Stimulated activated CD4-positive, alpha-beta T cell treated with anti-CD3 and anti-CD28 coated beads, Interleukin-15, amount 100 ng/mL, for 48 hours (primary cell): Measurements from ENCODE around the gene CYTH1.

ENCODE experiments used
- DNase-seq, 2 donors: peaks; one replicate each; pipeline ENCODE4 v3.0.0-alpha.2; 2020; ENCODE audit warnings: low read depth in 2 of 2

CYTH1 gene

GRCh38 chr17:78734793-78735641, 47.1 kb downstream of the CYTH1 start:
- no peak for DNase-seq

DNA sequence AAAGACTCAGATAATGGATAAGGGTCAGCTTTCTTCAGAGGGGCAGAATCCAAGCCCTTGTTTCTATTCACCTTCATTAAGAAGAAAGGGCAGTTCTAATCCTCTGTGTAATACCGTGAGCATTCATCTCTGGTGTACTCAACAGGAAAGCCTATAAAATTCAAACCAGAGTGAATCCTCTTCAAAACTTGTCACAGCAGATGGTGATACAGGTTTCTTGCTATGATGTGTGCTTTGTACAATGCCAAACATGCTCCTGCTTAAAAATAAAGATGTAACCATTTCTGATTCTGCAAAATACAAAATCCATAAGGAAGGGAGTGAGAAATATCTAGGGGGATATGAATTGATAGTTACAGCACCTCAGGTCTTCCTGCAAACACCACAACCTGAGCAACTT, 49.7 kb downstream of the CYTH1 start:
- DNase-seq: no peak

GRCh38 chr17:78731904-78732303, 50.2 kb downstream of the CYTH1 start:
- DNase-seq: no peak

- DNase-seq: no peak
Observed at GRCh38 chr17:78729641-78730040, 52.4 kb downstream of the CYTH1 start.

DNA sequence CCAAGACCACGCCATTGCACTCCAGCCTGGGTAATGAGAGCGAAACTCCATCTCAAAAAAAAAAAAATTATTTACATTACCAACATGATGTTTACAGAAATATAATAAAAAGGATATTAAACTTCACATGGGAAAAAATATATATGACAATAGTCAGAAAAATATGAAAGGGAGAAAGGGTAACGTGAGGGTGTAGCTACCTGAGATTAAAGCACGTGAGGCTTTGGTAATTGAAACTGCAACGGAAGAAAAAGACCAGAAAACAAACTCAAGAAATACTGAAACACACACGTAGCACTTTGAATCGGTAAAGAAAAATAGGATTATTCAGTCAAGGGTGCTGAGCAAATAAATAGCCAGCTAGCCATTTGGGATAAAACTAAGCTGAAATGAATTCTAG, 53.6 kb downstream of the CYTH1 start:
- no peak for DNase-seq

DNA sequence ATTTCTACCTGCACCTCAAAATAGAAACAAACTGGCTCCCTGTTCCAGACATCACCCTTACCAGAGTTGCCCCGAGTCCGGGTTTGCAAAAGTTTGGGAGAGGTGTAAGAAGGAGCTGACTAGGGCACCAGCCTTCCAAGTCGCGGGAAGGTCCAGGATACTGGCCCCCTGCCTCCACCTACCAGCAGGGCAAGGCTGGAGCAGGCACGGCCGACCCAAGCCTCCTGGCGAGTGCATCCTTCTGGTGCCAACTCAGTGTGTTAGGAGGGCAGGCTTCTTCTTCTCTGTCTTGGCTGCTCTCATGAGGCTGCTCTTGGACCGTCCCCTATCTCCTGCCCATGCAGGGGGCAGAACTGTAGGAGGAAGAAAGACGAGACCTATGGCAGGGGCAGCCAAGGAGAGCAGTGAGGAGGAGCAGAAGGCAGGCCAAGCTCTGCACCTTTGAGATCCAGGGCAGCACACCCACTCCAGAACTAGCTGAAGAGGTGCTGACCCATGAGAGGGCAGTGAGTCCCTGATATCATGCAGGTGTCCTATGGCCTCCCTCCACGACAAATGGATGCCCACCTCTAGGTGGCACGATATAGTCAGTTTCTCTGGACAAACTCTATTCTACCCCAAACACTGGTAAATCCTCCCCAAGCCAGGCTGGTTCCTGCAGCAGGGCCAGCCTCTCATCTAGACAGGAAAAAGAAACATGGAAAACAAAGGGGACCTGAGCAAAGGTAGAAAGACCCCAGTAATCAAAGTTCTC, 54.4 kb downstream of the CYTH1 start:
- no peak for DNase-seq

GRCh38 chr17:78727057-78727456, 55.0 kb downstream of the CYTH1 start:
- DNase-seq: no peak

GRCh38 chr17:78726513-78726912, 55.6 kb downstream of the CYTH1 start:
- no peak for DNase-seq

- DNase-seq: no peak
Observed at GRCh38 chr17:78725448-78726021, 56.5 kb downstream of the CYTH1 start.

DNA sequence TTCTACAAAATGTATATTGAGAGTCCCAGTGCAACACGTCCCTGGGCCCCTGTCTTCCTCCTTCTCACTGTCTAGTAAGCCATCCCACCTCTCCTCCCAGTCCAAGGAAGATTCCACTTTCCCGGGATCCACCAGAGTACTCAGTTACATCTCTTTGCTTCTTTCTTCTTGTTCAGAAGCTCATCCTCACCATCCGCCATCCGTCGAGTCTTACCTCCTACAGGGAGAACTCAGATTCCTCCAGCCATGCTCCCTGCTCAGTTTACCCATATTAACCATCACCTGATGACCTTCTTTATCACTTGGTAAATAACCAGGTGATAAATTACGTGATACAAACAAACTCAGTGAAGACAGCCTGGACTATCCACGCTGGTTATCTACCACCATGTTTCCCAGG, 57.1 kb downstream of the CYTH1 start:
- DNase-seq: no peak

DNA sequence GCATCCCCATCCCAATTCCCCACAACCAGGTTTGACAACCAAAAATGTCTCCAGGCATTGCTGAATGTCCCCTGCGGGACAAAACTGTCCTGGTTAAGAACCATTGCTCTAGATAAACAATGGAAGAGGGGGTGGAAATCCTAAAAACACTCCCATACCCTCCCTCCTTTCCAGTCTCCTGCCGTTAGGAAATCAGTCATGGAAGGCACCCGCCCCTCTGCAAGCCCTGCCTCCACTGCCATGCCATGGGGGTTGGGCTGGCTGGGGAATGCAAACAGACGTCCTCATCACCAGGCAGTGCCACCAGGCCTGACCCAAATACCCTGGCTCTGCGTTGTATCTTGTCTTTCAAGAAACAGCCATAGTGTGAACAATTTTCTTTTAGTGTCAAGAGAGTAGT, 57.5 kb downstream of the CYTH1 start:
- DNase-seq: no peak

- DNase-seq: no peak
Observed at GRCh38 chr17:78723957-78724356, 58.1 kb downstream of the CYTH1 start.

DNA sequence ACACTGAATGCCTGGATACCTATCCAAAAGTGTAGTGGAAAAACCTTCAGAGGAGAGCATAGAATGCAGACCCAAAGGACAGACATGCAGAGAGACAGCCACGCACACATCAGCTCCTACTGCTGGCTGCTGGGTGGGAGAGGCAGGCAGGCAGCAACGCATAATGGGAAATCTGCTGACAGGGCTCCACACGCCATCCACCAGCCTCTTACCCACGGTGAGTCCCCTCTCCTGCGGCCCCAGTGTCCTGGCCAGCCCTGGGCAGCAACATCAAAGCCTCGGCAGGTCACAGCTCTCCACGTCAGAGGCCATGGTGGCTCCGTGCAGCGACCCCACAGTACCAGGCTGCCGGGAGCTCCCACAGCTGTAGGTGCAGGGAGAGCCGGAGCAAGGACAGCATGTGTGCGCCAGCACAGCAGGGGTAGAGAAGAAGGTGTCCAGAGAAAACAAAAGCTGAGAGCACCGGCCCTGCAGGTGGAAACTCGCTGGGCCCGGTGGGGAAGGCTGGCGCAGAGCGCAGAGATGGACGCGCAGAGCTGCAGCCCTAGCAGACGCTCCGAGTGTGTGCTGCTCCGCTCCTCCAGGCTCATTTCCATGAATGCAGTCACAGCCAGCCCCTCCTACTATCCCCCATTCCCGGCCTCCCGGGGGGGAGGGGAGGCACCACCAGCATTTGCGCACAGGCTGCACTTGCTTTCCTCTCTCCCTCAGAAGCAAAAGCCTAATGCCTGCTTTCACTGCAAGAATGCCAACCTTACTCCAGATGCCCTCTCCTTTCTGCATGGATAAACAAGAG, 58.9 kb downstream of the CYTH1 start:
- DNase-seq: no peak

GRCh38 chr17:78722246-78722761, 59.8 kb downstream of the CYTH1 start:
- DNase-seq: no peak

DNA sequence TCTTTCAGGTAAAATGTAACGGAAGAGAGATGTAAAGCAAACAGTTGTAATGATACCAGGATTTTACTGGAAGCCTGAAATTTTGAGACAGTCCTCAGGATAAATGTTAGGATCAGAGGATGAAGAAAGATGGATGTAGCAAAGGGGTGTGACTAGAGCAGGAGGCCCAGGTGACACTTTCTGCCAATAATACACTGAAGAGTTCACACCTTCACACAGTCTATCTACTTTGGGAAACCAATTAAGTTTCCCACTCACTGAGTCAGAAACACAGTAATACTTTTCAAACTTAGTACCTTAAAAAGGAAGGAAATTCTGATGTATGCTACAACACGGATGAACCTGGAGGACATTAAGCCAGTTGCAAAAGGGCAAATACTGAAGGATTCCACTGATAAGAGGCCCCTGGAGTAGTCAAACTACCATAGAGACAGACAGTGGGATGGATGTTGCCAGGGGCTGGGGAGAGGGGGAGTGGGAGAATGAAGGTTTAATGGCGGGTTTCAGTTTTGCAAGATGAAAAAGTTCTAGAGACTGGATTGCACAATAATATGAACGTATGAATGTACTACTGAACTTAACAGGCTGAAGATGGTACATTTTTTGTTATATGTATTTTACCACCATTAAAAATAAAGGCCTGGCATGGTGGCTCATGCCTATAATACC, 62.3 kb downstream of the CYTH1 start:
- DNase-seq: no peak

GRCh38 chr17:78718575-78719208, 63.4 kb downstream of the CYTH1 start:
- no peak for DNase-seq

DNA sequence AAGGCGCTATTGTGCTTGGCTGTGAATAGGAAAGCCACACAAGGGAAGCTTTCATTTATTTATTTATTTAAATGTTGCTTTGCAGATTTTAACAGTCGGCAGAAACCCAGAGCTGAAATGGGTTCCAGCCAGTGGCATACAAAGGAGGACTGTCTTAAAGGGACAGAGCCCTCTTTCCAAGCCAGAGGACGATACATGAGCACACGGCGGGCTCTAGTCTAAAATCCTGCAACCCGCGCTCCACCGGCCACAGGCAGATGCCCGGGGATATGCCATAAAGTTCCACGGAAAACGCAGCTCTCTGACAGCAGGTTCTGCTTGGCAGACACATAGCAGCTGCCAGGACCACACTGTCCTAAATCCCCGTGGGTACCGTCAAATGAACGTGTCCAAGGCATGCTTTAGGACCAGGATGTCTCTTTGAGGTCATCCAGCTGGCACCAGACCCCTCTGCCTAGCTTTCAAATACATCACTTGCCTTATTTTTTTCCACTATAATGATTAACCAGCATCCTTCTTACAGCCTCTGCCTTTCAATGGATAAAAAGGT, 64.6 kb downstream of the CYTH1 start:
- no peak for DNase-seq

DNA sequence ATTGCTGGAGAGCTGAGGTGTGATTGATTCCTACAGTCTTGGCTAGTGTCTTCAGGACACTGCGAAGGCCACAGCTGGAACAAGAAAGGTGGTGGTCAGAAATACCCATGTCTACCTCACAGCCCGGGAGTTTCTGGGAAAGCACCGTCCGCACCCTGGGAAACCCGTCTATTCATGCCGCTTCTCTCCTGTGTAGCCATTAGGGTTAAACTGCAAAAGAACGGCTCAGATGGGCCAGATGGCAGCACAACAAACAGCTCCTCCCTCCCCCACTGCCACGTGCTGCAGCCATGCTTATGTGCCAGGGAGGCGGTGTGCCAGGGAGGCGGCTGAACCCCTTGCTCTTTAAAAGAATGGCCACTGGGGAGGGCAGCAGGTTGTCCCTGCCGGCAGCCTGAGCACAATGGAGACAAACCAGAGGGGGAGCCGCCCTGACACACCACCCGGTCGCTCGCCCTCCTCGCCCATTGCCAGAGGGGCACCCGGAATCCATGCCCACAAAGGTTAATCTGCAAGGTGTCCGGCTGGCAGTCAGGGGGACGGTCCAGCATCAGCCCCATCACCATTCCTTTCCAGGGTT, 65.2 kb downstream of the CYTH1 start:
- no peak for DNase-seq

GRCh38 chr17:78716292-78716691, 65.8 kb downstream of the CYTH1 start:
- DNase-seq: no peak

- DNase-seq: no peak
Observed at GRCh38 chr17:78715876-78716275, 66.2 kb downstream of the CYTH1 start.
